K562 (cell line): ENCODE data around the gene TCEA3. TPM values are rescaled to one million over a fixed set of nuclear protein-coding genes. Genes with fewer than 3 reads are reported as not detected.

Experiments
- HCFC1 ChIP-seq: IDR thresholded peaks from 2 replicates; pipeline ENCODE4 v1.6.1; 2012; ENCODE audit warnings: low read depth, low read length, improper control_type of control experiment
- LCOR ChIP-seq: sonication (generic); formaldehyde crosslinking; IDR thresholded peaks from 2 replicates; pipeline ENCODE4 v1.8.0; 2022; ENCODE audit warnings: mild to moderate bottlenecking, missing genetic modification reagents
- MAFK ChIP-seq: IDR thresholded peaks from 2 replicates; pipeline ENCODE4 v1.6.1; 2011; ENCODE audit warnings: low read length, improper control_type of control experiment
- MEF2D ChIP-seq: conservative IDR thresholded peaks from 2 replicates; pipeline ENCODE4 v1.6.1; 2016; ENCODE audit warnings: low read depth, missing genetic modification characterization, missing compliant biosample characterization
- MYNN ChIP-seq, 2 experiments: sonication (generic); formaldehyde crosslinking in 1 of 2; IDR thresholded peaks; 2 replicates each; pipeline versions ENCODE4 v1.5.0 to v1.6.1; 2016 to 2020; ENCODE audit warnings: antibody characterized with exemption in 1 of 2, missing genetic modification reagents in 1 of 2
- RBM15 ChIP-seq: fragments of 200-400 bp; formaldehyde crosslinking; IDR thresholded peaks from 2 replicates; pipeline ENCODE4 v1.6.1; 2018; ENCODE audit warnings: mild to moderate bottlenecking, low read length, moderate library complexity; ENCODE audit not compliant: insufficient read depth
- SP1 ChIP-seq: sonication (generic); formaldehyde crosslinking; IDR thresholded peaks from 2 replicates; pipeline ENCODE4 v1.8.1; 2022; ENCODE audit warnings: mild to moderate bottlenecking, missing genetic modification reagents
- TAF15 ChIP-seq: fragments of 200-400 bp; formaldehyde crosslinking; IDR thresholded peaks from 2 replicates; pipeline ENCODE4 v1.6.1; 2017; ENCODE audit warnings: mild to moderate bottlenecking, low read depth, low read length, moderate library complexity
- polyA plus RNA-seq, 8 experiments: library from polyadenylated mRNA; depleted of rRNA in 4 of 8; stranded (reverse) in 5 of 8; unstranded in 3 of 8; fragments of >200 nt; fragmentation: Nextera tagmentation in 2 of 8; fragmentation: Illumina TruSeq in 1 of 8; extraction: Ambion mirVana in 2 of 8; extraction: Trizol in 1 of 8; gene quantifications; 2 replicates each; pipeline versions ENCODE4 v1.2.1 to v1.2.3, GENCODE V29; 2011 to 2014; ENCODE audit warnings: inconsistent platforms in 1 of 8, missing spikeins in 1 of 8
- total RNA-seq, 7 experiments: library from RNA; depleted of rRNA in 6 of 7; stranded (reverse); fragments of >200 nt in 6 of 7; fragmentation: Illumina TruSeq in 2 of 7; extraction: Trizol in 2 of 7; gene quantifications; 2 replicates each; pipeline versions ENCODE4 v1.2.1 to v1.2.3, GENCODE V29; 2011 to 2021; ENCODE audit warnings: low replicate concordance in 1 of 7
- TF ChIP-seq, protein P1 (sequence below): sonication (generic); formaldehyde crosslinking; IDR thresholded peaks from 2 replicates; pipeline ENCODE4 v1.8.0; 2023; ENCODE audit warnings: missing genetic modification reagents, mild to moderate bottlenecking, borderline replicate concordance
- TF ChIP-seq, protein P2 (sequence below): sonication (generic); formaldehyde crosslinking; IDR thresholded peaks from 2 replicates; pipeline ENCODE4 v1.8.1; 2023; ENCODE audit warnings: mild to moderate bottlenecking, missing genetic modification reagents
- TF ChIP-seq, protein P3 (sequence below): fragments of 450-650 bp; formaldehyde crosslinking; IDR thresholded peaks from 2 replicates; pipeline ENCODE4 v1.4.0; 2022; ENCODE audit warnings: missing genetic modification characterization

Gene TCEA3
- total and polyA plus RNA-seq, 9 of the 15 experiments (the other 6 are each of a cell fraction or from before 2014, with no cell fraction given) = 0.03 to 0.55 (median 0.36) TPM

DNA sequence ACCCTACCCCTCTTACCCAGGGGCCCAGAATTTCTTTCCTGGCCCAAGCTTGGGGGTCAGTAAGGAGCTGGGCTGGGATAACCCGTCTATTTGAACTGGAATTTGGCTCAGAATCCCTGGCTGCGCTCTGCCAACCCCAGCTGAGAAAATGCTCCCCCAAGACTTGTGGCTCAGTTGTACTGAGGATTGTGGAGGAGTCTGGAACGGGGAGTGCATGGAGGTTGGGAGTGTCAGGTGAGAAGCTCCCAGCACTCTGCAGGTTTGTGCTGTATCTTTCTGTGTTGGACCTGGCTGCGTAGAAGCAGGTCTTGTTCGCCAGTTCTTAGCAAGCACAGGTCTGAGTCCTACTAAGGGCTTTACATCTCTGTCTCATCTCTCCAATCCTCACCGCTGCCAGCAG lies 1.6 kb downstream of the TCEA3 start (continued):
- TF ChIP-seq, protein P1, sequence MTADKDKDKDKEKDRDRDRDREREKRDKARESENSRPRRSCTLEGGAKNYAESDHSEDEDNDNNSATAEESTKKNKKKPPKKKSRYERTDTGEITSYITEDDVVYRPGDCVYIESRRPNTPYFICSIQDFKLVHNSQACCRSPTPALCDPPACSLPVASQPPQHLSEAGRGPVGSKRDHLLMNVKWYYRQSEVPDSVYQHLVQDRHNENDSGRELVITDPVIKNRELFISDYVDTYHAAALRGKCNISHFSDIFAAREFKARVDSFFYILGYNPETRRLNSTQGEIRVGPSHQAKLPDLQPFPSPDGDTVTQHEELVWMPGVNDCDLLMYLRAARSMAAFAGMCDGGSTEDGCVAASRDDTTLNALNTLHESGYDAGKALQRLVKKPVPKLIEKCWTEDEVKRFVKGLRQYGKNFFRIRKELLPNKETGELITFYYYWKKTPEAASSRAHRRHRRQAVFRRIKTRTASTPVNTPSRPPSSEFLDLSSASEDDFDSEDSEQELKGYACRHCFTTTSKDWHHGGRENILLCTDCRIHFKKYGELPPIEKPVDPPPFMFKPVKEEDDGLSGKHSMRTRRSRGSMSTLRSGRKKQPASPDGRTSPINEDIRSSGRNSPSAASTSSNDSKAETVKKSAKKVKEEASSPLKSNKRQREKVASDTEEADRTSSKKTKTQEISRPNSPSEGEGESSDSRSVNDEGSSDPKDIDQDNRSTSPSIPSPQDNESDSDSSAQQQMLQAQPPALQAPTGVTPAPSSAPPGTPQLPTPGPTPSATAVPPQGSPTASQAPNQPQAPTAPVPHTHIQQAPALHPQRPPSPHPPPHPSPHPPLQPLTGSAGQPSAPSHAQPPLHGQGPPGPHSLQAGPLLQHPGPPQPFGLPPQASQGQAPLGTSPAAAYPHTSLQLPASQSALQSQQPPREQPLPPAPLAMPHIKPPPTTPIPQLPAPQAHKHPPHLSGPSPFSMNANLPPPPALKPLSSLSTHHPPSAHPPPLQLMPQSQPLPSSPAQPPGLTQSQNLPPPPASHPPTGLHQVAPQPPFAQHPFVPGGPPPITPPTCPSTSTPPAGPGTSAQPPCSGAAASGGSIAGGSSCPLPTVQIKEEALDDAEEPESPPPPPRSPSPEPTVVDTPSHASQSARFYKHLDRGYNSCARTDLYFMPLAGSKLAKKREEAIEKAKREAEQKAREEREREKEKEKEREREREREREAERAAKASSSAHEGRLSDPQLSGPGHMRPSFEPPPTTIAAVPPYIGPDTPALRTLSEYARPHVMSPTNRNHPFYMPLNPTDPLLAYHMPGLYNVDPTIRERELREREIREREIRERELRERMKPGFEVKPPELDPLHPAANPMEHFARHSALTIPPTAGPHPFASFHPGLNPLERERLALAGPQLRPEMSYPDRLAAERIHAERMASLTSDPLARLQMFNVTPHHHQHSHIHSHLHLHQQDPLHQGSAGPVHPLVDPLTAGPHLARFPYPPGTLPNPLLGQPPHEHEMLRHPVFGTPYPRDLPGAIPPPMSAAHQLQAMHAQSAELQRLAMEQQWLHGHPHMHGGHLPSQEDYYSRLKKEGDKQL = 0 out of 2 replicates have a peak, but pooled peaks have one; percentile 24
- TF ChIP-seq LCOR (CRISPR knock-in tag) = no peak
- TF ChIP-seq HCFC1 = no peak
- TF ChIP-seq, protein P2, sequence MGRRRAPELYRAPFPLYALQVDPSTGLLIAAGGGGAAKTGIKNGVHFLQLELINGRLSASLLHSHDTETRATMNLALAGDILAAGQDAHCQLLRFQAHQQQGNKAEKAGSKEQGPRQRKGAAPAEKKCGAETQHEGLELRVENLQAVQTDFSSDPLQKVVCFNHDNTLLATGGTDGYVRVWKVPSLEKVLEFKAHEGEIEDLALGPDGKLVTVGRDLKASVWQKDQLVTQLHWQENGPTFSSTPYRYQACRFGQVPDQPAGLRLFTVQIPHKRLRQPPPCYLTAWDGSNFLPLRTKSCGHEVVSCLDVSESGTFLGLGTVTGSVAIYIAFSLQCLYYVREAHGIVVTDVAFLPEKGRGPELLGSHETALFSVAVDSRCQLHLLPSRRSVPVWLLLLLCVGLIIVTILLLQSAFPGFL (CRISPR knock-in tag) = no peak
- TF ChIP-seq MEF2D = no peak
- TF ChIP-seq MYNN (IDR thresholded peaks at IDR 0.05) = no peak
- TF ChIP-seq MYNN (CRISPR knock-in tag; IDR thresholded peaks at IDR 0.05) = no peak
- TF ChIP-seq TAF15 = no peak
- no peak for TF ChIP-seq RBM15
- TF ChIP-seq, protein P3, sequence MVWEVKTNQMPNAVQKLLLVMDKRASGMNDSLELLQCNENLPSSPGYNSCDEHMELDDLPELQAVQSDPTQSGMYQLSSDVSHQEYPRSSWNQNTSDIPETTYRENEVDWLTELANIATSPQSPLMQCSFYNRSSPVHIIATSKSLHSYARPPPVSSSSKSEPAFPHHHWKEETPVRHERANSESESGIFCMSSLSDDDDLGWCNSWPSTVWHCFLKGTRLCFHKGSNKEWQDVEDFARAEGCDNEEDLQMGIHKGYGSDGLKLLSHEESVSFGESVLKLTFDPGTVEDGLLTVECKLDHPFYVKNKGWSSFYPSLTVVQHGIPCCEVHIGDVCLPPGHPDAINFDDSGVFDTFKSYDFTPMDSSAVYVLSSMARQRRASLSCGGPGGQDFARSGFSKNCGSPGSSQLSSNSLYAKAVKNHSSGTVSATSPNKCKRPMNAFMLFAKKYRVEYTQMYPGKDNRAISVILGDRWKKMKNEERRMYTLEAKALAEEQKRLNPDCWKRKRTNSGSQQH (CRISPR knock-in tag) = no peak
- no peak for TF ChIP-seq MAFK
- TF ChIP-seq SP1 (CRISPR knock-in tag) = no peak
